Chondrocyte (in vitro differentiated cells): ENCODE data around the gene PHLPP1. TPM values are rescaled to one million over a fixed set of nuclear protein-coding genes. Genes with fewer than 3 reads are reported as not detected.

Source experiments
- DNase-seq: peaks from one replicate; pipeline ENCODE4 v3.0.0; 2021; ENCODE audit warnings: mixed read lengths, low spot score
- H3K27ac Mint-ChIP-seq: one replicate; pipeline ENCODE4 v1.8.0; 2021; ENCODE audit warnings: mild to moderate bottlenecking, moderate library complexity, mixed read lengths; ENCODE audit not compliant: unreplicated experiment
- H3K27me3 Mint-ChIP-seq: 2 replicates; pipeline ENCODE4 v1.8.0; 2021; ENCODE audit warnings: low read depth, mixed read lengths
- H3K36me3 Mint-ChIP-seq: 2 replicates; pipeline ENCODE4 v1.8.0; 2021; ENCODE audit warnings: low read depth, mixed read lengths
- H3K4me1 Mint-ChIP-seq: 2 replicates; pipeline ENCODE4 v1.8.0; 2021; ENCODE audit warnings: low read depth, mild to moderate bottlenecking, mixed read lengths
- H3K4me3 Mint-ChIP-seq: one replicate; pipeline ENCODE4 v1.8.0; 2021; ENCODE audit warnings: mild to moderate bottlenecking, moderate library complexity, mixed read lengths; ENCODE audit not compliant: unreplicated experiment
- H3K9me3 Mint-ChIP-seq: 2 replicates; pipeline ENCODE4 v1.8.0; 2021; ENCODE audit warnings: low read depth, mixed read lengths
- total RNA-seq: library from RNA; stranded (reverse); gene quantifications from 3 replicates; pipeline ENCODE4 v1.2.1, GENCODE V29; 2021
- TF ChIP-seq, protein P1 (sequence below): fragments of 200-600 bp; sonication (generic); IDR thresholded peaks from 2 replicates; pipeline ENCODE4 v1.5.0; 2021; ENCODE audit warnings: antibody characterized with exemption, mild to moderate bottlenecking, moderate library complexity

PHLPP1 gene
- total RNA-seq, 1 donor from 2014 or later = 10.4 TPM

DNA sequence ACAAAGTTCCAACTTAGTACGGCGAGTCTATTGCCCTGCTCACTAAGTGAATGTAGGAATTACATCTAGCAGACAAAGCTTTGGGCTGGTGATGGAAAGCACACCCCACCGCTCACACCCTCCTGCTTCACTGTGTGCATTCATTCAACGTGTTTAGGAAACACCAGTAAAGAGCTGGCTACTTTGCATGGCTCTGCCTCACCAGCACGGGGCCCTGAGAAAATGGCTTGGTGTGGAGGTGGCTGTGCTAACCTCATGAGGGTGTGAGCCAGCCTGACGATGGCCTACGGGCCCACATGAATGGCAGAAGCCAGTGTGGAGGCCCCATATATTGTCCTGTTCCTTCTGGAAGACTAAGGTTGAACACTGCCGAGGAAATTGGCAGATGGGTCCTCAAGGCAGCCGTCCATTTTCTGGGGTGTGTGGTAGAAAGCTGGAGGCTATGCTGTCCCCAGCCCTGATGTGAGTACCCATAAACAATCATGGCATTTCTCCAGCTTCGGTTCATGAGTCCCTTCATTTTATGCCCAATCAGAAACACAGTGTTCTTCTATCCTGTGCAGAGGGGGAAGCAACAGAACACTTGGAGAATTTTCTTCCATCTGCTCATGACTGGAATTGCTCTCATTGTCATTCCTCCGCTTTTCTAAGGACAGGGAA, 269.4 kb downstream of the PHLPP1 start:
- peaks cover 5% of the 10 kb centered on the region for H3K4me1 Mint-ChIP-seq
- H3K27me3 Mint-ChIP-seq = peaks cover 7% of the 10 kb centered on the region
- no peak overlapping the region for H3K4me3 Mint-ChIP-seq
- no peaks in the 10 kb centered on the region for H3K36me3 Mint-ChIP-seq
- no peak for DNase-seq
- no peak overlapping the region for H3K27ac Mint-ChIP-seq
- H3K9me3 Mint-ChIP-seq = no peaks in the 10 kb centered on the region
- TF ChIP-seq, protein P1, sequence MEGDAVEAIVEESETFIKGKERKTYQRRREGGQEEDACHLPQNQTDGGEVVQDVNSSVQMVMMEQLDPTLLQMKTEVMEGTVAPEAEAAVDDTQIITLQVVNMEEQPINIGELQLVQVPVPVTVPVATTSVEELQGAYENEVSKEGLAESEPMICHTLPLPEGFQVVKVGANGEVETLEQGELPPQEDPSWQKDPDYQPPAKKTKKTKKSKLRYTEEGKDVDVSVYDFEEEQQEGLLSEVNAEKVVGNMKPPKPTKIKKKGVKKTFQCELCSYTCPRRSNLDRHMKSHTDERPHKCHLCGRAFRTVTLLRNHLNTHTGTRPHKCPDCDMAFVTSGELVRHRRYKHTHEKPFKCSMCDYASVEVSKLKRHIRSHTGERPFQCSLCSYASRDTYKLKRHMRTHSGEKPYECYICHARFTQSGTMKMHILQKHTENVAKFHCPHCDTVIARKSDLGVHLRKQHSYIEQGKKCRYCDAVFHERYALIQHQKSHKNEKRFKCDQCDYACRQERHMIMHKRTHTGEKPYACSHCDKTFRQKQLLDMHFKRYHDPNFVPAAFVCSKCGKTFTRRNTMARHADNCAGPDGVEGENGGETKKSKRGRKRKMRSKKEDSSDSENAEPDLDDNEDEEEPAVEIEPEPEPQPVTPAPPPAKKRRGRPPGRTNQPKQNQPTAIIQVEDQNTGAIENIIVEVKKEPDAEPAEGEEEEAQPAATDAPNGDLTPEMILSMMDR = no peak

DNA sequence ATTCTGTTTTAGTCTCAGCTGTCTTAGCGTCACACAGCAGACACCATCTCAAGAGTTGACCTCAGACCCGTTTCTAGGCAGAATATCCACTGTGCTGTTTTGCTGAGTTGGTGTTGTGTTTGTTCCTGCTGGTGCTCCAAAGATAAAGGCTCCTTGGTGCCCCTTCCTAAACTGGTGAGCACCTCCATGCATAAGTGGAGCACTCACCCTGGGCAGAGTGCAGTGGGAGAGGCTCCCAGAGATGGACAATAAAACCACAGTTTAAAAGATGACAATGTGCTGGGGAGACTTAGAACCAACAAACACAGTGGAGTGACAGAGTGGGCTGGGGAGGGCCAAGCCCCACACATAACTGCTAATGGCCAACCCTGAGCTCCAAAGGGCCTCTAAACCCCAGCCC, 271.1 kb downstream of the PHLPP1 start:
- Mint-ChIP-seq H3K9me3 (no peaks in the 10 kb centered on the region), H3K36me3 (peaks cover 1% of the 10 kb centered on the region), H3K4me3 (no peak overlapping the region), H3K27me3 (peaks cover 9% of the 10 kb centered on the region), H3K4me1 (peaks cover 5% of the 10 kb centered on the region), H3K27ac (no peak overlapping the region)
- no peak for DNase-seq
- TF ChIP-seq, protein P1 = no peak

DNA sequence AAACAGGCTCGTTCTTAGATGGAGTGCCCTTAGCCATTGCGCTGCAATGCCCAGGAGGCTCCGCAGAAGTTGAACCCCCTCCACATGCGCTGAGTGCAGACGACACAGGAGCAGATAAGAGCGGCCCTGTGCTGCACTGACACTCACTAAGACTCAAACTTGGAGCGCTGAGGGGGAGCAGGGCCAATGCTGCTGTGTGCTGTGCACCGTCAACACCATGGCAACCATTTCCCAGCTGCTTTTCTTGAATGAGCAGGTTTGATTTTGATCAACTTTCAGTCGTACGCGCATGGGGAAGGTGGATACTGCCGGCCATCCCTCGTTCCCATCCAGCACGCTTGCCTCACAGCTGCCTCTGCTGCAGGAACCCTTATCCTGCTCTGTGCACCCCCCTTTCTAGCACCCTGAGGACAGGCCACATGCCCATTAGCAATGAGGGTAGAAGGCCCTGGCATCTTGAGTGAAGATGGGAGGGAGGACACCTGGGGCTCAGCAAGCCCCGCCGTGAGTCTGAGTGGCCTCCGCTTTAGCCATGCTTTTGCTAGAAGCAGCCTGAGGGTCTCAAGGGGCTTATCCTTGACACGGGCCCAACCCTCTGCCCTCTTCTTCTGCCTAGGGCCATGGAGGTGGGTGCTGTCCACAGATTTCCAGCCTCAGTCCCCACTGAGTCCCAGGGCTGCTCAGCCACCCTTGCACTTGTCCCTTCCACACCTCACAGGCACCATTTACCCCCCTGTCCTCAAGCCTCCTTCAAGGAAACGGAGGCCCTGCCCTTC, 271.9 kb downstream of the PHLPP1 start:
- Mint-ChIP-seq H3K36me3 (peaks cover 1% of the 10 kb centered on the region), H3K9me3 (no peaks in the 10 kb centered on the region), H3K27ac (no peak overlapping the region), H3K4me3 (no peak overlapping the region), H3K27me3 (peaks cover 9% of the 10 kb centered on the region), H3K4me1 (peaks cover 5% of the 10 kb centered on the region)
- no peak for DNase-seq
- TF ChIP-seq, protein P1 = no peak

DNA sequence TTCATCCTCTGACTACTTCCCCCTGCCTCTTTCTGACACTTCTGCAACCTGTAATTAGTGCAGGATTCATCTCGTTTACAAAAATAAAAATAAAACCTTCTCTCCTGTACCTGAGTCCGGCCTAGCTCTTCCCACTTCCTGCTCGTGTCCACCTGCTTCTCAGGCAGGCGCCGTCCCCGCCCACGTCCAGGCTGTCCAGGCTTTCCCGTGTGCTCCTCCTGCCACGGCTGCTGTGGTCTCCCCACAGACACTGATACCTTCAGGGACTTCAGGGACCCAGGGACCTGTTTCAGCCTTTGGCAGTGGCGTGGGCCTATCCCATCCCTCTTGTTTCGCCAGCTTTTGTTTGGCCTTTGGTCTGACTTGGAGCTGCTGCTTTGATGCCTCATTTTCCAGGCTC, 272.5 kb downstream of the PHLPP1 start:
- Mint-ChIP-seq H3K9me3 (no peaks in the 10 kb centered on the region), H3K4me3 (no peak overlapping the region), H3K36me3 (peaks cover 1% of the 10 kb centered on the region), H3K4me1 (no peaks in the 10 kb centered on the region), H3K27ac (peak overlapping the region; percentile 45), H3K27me3 (peaks cover 9% of the 10 kb centered on the region)
- TF ChIP-seq, protein P1 = no peak
- no peak for DNase-seq

DNA sequence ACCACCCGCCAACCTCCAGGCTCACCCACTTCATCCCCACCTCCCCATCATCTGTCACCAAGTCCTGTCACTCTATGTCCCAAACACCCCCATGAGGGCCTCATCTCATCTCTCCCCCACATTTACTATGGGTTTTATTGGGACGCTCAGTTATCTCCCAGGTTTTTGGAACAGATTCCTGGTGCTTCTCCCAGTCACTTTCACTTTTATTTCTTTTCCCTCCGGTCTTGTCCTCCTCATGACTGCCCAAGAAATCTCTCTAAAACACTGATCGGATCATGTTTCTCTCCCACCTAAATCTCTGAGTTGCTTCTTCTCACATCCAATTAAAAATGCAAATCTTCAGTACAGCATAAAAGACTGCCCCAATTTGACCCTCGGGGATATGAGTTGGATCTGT, 273.1 kb downstream of the PHLPP1 start:
- Mint-ChIP-seq H3K4me3 (no peak overlapping the region), H3K36me3 (peaks cover 1% of the 10 kb centered on the region), H3K27ac (peak overlapping the region; percentile 23), H3K27me3 (peaks cover 9% of the 10 kb centered on the region), H3K4me1 (no peaks in the 10 kb centered on the region), H3K9me3 (no peaks in the 10 kb centered on the region)
- TF ChIP-seq, protein P1 = no peak
- DNase-seq = no peak
